Testis (tissue), 2 donors: ENCODE measurements around the gene MBNL3.

Experiments
- POLR2A ChIP-seq: fragments of 450-650 bp; IDR thresholded peaks from one replicate; pipeline ENCODE4 v1.6.1; 2017; ENCODE audit warnings: antibody characterized with exemption, mild to moderate bottlenecking, moderate library complexity
- TF ChIP-seq, protein P1 (sequence below), 3 experiments: fragments of 450-650 bp in 2 of 3; fragments of 200-600 bp in 1 of 3; sonication (generic) in 1 of 3; IDR thresholded peaks; one replicate each; pipeline ENCODE4 v1.5.1; 2016 to 2019; ENCODE audit warnings: antibody characterized with exemption in 3 of 3, mild to moderate bottlenecking in 2 of 3, moderate library complexity in 1 of 3

DNA sequence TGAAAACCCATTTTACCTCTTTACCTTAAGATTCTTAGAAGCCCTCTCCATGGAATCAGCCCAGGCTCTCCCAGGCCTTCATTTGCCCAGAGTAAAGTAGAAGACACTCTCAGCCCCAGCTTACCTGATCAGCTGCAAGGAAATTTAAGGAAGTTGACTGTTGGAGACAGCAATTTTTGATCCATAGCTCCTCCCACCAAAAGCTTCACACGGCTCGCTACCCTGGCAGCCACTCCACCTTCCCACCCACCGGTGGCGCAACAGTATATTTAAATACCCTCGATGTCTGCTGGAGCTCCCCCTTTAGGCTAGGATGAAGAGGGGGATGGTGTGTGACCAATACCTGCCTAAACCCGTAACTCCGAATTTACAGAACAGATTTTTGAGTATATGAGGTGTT, 75.4 kb downstream of the MBNL3 start:
- TF ChIP-seq, protein P1, sequence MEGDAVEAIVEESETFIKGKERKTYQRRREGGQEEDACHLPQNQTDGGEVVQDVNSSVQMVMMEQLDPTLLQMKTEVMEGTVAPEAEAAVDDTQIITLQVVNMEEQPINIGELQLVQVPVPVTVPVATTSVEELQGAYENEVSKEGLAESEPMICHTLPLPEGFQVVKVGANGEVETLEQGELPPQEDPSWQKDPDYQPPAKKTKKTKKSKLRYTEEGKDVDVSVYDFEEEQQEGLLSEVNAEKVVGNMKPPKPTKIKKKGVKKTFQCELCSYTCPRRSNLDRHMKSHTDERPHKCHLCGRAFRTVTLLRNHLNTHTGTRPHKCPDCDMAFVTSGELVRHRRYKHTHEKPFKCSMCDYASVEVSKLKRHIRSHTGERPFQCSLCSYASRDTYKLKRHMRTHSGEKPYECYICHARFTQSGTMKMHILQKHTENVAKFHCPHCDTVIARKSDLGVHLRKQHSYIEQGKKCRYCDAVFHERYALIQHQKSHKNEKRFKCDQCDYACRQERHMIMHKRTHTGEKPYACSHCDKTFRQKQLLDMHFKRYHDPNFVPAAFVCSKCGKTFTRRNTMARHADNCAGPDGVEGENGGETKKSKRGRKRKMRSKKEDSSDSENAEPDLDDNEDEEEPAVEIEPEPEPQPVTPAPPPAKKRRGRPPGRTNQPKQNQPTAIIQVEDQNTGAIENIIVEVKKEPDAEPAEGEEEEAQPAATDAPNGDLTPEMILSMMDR (IDR thresholded peaks at IDR 0.05): no peak
- TF ChIP-seq POLR2A: no peak
